GM13976 (cell line): ENCODE data around the gene PYROXD2.
"Not testable (repeated sequence)": the region's sequence is repeated elsewhere in the genome, so short reads cannot be mapped to it uniquely, and the experiment has no call there.

ENCODE experiments used
- DNase-seq: peaks from one replicate; pipeline ENCODE4 v3.0.0; 2012; ENCODE audit warnings: low spot score
- CTCF ChIP-seq: IDR thresholded peaks from 2 replicates; pipeline ENCODE4 v1.5.1; 2012; ENCODE audit warnings: borderline replicate concordance, mild to moderate bottlenecking; ENCODE audit not compliant: insufficient read depth; ENCODE audit errors: extremely low read depth, missing control alignments, control extremely low read depth
- in situ Hi-C: fragments of 300-500 bp; cut with MboI; formaldehyde crosslinking; loops from one replicate; pipeline ENCODE4 v1.12.0; 2022; ENCODE audit warnings: low sequenced_read_pairs, mixed read lengths, inconsistent platforms; ENCODE audit not compliant: unreplicated experiment

PYROXD2 gene

GRCh38 chr10:98349508-98349922 lies 65.5 kb downstream of the PYROXD2 start:
- in situ Hi-C loops = no loop called here
- no peak for DNase-seq
- TF ChIP-seq CTCF = no peak

GRCh38 chr10:98346847-98347246 lies 68.1 kb downstream of the PYROXD2 start:
- in situ Hi-C loops = no loop called here
- TF ChIP-seq CTCF = no peak

GRCh38 chr10:98344589-98345038 lies 70.4 kb downstream of the PYROXD2 start:
- no peak for TF ChIP-seq CTCF
- in situ Hi-C loops = no loop called here
- DNase-seq = no peak

More at GRCh38 chr10:98346847-98347246, 68.1 kb downstream of the PYROXD2 start:
- no peak for DNase-seq

GRCh38 chr10:98341701-98342100 lies 73.3 kb downstream of the PYROXD2 start:
- in situ Hi-C loops, DNase-seq: not testable (repeated sequence)

- DNase-seq = no peak
- no peak for TF ChIP-seq CTCF
- in situ Hi-C loops = no loop called here
These were observed 74.1 kb downstream of the PYROXD2 start for GRCh38 chr10:98340940-98341310.

- TF ChIP-seq CTCF = no peak
- DNase-seq = no peak
- in situ Hi-C loops = no loop called here
These were observed 74.6 kb downstream of the PYROXD2 start for GRCh38 chr10:98340261-98340939.

- TF ChIP-seq CTCF = no peak
- no peak for DNase-seq
- in situ Hi-C loops = no loop called here
These were observed 75.2 kb downstream of the PYROXD2 start for GRCh38 chr10:98339799-98340198.
